AG09319 (cell line): ENCODE results near the gene BRMS1.
"Not testable (repeated sequence)": the region's sequence is repeated elsewhere in the genome, so short reads cannot be mapped to it uniquely, and the experiment has no call there.

Experiments
- DNase-seq: peaks from one replicate; pipeline ENCODE4 v3.0.0-alpha.2; 2010; ENCODE audit warnings: low read depth; ENCODE audit errors: extremely low read depth
- TF ChIP-seq, protein P1 (sequence below): IDR thresholded peaks from 2 replicates; pipeline ENCODE4 v1.5.1; 2011; ENCODE audit warnings: low read depth, mild to moderate bottlenecking, inconsistent platforms, low read length, moderate library complexity

Gene BRMS1, protein sequence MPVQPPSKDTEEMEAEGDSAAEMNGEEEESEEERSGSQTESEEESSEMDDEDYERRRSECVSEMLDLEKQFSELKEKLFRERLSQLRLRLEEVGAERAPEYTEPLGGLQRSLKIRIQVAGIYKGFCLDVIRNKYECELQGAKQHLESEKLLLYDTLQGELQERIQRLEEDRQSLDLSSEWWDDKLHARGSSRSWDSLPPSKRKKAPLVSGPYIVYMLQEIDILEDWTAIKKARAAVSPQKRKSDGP

DNA sequence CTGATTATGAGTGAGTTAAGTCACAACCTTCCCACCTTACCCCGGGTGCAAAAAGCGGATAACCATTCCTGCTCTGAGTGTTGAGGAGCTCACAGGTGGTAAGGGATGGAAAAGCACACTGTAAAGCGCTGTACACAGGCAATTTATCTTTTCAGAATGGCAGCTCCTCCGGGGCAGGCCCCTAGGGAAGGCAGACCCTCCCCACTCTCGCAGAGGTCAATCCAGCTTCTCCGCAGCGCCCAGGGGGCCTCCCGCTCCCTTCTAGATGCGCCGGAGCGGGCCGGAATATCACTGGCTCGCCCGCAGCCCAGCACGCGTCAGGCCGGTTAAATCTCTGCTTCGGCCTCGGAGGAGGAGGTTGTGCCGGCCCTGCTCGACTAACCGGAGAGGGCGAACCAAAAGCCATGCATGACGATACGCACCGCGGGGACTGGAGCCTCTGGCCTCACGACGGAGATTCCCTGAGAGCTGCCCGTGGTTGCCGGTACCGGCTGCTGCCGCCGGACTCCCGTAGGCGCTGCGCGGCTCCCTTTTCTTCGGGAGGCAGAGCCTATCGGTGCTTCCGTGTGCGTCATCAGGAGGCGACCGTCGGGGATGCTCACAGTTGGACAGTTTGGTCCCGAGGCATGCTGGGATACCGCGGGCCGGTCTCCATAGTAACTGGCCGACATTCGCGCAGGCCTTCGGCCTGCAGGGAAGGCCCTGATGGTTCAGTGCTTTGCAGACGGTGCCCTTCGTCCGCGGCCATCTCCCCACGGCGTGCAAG is at the start of gene BRMS1:
TSS of gene BRMS1 (minus strand) at position 555 of the 766 bp plus-strand sequence. CDS start 2,870 bp downstream, outside the sequence.
- TF ChIP-seq, protein P1, sequence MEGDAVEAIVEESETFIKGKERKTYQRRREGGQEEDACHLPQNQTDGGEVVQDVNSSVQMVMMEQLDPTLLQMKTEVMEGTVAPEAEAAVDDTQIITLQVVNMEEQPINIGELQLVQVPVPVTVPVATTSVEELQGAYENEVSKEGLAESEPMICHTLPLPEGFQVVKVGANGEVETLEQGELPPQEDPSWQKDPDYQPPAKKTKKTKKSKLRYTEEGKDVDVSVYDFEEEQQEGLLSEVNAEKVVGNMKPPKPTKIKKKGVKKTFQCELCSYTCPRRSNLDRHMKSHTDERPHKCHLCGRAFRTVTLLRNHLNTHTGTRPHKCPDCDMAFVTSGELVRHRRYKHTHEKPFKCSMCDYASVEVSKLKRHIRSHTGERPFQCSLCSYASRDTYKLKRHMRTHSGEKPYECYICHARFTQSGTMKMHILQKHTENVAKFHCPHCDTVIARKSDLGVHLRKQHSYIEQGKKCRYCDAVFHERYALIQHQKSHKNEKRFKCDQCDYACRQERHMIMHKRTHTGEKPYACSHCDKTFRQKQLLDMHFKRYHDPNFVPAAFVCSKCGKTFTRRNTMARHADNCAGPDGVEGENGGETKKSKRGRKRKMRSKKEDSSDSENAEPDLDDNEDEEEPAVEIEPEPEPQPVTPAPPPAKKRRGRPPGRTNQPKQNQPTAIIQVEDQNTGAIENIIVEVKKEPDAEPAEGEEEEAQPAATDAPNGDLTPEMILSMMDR, result peak; percentile 2; the same call in 1 of the 2 replicates
- peak; percentile 88 for DNase-seq

DNA sequence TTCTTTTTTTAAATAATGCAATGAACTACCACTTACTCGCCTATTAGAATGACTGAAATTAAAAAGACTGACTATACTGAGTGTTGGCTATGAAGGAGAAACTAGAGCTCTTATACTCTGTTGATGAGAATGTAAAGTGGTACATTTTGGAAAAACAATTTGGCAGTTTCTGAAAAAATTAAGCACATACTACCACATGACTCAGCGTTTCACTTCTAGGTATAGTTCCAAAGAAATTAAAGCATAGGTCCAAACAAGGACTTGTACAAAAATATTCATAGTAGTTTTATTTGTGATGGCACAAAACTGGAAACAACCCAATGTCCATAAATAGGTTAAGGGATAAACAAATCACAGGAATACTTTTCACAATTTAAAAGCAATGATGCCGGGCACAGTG is 49.0 kb upstream of the BRMS1 start:
- TF ChIP-seq, protein P1, result no peak
- no peak for DNase-seq

DNA sequence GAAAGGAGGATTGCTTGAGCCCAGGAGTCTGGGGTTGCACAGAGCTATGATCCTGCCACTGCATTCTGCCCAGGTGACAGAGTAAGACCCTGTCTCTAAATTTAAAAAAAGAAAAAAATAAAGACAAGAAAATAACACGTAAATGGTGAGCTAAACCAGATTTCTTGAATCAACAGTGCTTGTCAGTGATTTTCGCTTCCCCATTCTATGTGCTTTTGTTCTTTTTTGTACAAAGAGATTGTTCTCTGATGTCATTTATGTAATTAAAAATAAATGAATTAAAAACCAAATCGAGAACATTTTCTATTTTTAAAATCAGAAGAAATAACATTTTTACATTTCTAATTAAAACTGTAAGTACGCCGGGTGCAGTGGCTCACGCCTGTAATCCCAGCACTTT is 46.4 kb upstream of the BRMS1 start:
- TF ChIP-seq, protein P1, result no peak
- DNase-seq, result no peak

DNA sequence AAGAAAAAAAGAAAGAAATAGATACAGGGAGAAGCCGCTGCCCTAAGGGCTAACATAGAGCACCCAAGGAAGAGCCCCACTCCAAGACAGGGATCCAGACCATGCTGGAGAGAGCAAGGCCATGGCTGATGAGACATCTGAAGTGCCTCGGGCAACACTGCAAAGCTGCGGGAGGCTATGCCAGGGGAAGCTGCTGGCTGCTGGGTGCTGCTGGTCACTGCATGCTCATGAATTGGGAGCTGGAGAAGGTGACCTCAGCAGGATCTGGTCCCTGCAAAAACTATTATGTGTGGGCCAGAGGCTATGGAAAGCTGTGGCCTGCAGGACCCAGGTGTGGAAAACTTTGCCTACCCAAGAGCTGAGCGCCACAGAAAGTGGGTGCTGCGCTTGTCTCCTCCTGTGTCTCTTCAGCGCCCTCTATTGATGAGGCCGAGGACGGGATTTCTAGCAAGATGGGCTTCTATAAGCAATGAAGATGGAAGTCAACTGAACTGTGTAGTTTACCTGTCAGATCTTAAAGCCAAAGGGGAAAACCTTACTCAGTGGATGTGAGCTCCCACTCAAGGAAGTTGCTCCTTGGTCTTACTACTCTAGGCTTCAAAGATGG is 44.0 kb upstream of the BRMS1 start:
- TF ChIP-seq, protein P1, result peak; percentile 90
- DNase-seq, result peak; percentile 44

DNA sequence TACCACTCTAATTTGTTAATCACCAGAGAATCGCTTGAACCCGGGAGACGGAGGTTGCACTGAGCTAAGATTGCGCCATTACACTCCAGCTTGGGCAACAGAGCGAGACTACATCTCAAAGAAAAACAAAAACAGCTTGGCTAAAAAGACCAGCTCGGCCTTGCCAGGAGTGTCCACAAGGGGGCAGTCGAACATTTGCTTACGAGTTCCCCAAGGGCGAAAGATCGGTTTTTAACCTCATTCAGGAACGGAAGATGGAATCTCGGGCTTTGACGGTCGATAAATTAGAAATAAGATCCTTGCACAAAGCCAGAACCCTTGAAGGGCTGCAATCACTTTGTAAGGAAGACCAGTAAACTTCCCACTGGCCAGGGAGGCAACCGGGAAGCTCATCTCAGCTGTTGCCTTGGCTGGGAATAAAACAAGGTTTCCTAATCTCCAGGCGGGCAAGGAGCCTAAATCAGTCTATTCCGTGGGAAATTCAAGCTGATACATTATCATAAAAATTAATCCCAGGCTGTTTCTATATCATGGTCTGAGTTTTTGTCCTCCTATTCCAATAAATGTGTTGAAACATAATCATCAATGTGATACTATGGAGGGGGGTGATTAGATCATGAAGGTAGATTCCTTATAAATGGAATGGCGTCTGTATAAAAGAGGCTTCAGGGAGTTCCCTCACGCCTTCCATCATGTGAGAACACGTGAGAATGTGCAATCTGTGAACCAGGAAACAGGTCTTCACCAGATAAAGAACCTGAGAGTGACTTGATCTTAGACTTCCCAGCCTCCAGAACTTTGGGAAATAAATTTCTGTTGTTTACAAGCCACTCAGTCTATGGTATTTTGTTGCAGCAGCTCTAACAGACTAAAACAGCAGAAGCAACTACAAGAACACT is 41.5 kb upstream of the BRMS1 start:
- TF ChIP-seq, protein P1, result peak; percentile 97
- DNase-seq, result peak; percentile 64

DNA sequence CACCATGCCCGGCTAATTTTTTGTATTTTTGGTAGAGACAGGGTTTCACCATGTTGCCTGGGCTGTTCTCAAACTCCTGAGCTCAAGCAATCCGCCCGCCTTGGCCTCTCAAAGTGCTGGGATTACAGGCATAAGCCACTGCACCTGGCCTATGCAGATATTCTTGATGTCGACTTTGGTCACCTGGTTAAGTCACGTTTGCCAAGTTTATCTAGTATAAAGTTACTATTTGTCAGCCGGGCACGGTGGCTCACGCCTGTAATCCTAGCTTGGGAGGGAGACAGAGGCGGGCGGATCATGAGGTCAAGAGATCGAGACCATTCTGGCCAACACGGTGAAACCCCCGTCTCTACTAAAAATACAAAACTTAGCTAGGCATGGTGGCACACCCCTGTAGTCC is 39.4 kb upstream of the BRMS1 start:
- not testable (repeated sequence) for DNase-seq

DNA sequence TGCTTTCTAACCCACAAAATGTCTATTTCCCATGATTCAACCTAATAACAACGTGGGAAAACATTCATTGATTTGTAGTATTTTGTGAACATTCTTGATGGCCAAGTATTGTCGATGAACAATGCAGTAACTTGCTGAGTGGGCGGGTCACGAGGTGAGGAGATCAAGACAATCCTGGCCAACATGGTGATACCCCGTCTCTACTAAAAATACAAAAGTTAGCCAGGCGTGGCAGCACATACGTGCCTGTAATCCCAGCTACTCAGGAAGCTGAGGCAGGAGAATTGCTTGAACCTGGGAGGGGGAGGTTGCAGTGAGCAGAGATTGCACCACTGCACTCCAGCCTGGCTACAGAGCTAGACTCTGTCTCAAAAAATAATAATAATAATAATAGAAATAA is 35.4 kb upstream of the BRMS1 start:
- DNase-seq, result not testable (repeated sequence)

DNA sequence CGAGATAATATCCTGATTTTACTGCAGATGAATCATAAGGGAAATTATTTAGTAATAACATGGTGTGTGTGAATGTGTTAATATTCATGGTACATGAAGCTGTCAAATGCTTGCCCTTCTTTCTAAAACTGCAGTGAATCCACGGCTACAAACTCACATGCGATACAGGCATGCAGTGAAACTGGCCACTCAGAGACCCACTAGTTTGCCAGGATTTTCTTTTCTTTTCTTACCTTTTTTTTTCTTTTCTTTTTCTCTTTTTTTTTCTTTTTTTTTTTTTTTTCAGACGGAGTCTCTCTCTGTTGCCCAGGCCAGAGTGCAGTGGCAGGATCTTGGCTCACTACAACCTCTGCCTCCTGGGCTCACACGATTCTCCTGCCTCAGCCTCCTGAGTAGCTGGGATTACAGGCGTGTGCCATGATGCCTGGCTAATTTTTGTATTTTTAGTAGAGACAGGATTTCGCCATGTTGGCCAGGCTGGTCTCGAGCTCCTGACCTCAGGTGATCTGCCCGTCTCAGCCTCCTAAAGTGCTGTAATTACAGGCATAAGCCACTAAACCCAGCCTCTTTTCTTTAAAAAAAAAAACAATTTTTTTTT is 28.9 kb upstream of the BRMS1 start:
- not testable (repeated sequence) for DNase-seq
